Measurements from ENCODE around the gene JUP.

The JUP gene

DNA sequence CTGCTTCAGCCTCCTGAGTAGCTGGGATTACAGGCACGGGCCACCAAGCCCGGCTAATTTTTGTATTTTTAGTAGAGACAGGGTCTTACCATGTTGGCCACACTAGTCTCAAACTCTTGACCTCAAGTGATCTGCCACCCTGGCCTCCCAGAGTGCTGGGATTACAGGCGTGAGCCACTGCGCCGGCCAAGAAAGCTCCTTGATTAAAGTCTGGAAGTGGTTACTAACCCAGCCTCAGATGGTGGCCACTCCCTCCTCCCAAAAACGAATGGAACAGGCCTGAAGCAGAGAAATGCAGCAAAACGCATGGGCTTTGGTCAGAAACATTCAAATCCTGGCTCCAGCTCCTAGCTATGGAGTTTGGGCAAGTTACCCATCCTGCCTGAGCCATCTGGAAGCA is 37.6 kb upstream of the JUP start:
- TF ChIP-seq TARDBP (IDR thresholded peaks at IDR 0.05) (no peak), SUZ12 (IDR thresholded peaks at IDR 0.05) (no peak), SP1 (IDR thresholded peaks at IDR 0.05) (no peak), ZNF384 (IDR thresholded peaks at IDR 0.05) (no peak), ELF4 (IDR thresholded peaks at IDR 0.05) (no peak), HDGF (IDR thresholded peaks at IDR 0.05; ENCODE audit: borderline replicate concordance) (no peak), LEF1 (IDR thresholded peaks at IDR 0.05; ENCODE audit: borderline replicate concordance) (no peak), ARNT (IDR thresholded peaks at IDR 0.05) (no peak), BHLHE40 (IDR thresholded peaks at IDR 0.05; ENCODE audit: borderline replicate concordance) (no peak), FOXM1 (IDR thresholded peaks at IDR 0.05; ENCODE audit: borderline replicate concordance) (no peak), PKNOX1 (IDR thresholded peaks at IDR 0.05) (no peak), CTBP1 (IDR thresholded peaks at IDR 0.05; ENCODE audit: borderline replicate concordance) (no peak), L3MBTL2 (conservative IDR thresholded peaks at IDR 0.05) (no peak), FOXK2 (IDR thresholded peaks at IDR 0.05) (no peak), NFRKB (IDR thresholded peaks at IDR 0.05) (no peak)
- ChIA-PET POLR2A (interaction anchor here (0.7 to 3.2 kb wide), 4 partner anchors 10 to 135 kb away, joined by 3 to 29 read pairs (median 6); partner anchors contain the start of genes FKBP10, NT5C3B and P3H4), CTCF (no interaction called here)
- no peak for DNase-seq (ENCODE audit: extremely low spot score)

GRCh38 chr17:41823580-41823979 is 37.1 kb upstream of the JUP start:
- no peak for TF ChIP-seq FOXM1 (IDR thresholded peaks at IDR 0.05; ENCODE audit: borderline replicate concordance)
- TF ChIP-seq SUZ12 (IDR thresholded peaks at IDR 0.05) = no peak
- TF ChIP-seq ELF4 (IDR thresholded peaks at IDR 0.05) = no peak
- no peak for TF ChIP-seq L3MBTL2 (conservative IDR thresholded peaks at IDR 0.05)
- no peak for TF ChIP-seq HDGF (IDR thresholded peaks at IDR 0.05; ENCODE audit: borderline replicate concordance)
- TF ChIP-seq NFRKB (IDR thresholded peaks at IDR 0.05) = no peak
- TF ChIP-seq SP1 (IDR thresholded peaks at IDR 0.05) = no peak
- no peak for TF ChIP-seq FOXK2 (IDR thresholded peaks at IDR 0.05)
- no peak for TF ChIP-seq TARDBP (IDR thresholded peaks at IDR 0.05)
- TF ChIP-seq ARNT (IDR thresholded peaks at IDR 0.05) = no peak
- no peak for TF ChIP-seq CTBP1 (IDR thresholded peaks at IDR 0.05; ENCODE audit: borderline replicate concordance)
- TF ChIP-seq ZNF384 (IDR thresholded peaks at IDR 0.05) = no peak
- no peak for TF ChIP-seq PKNOX1 (IDR thresholded peaks at IDR 0.05)
- TF ChIP-seq LEF1 (IDR thresholded peaks at IDR 0.05; ENCODE audit: borderline replicate concordance) = no peak
- no peak for TF ChIP-seq BHLHE40 (IDR thresholded peaks at IDR 0.05; ENCODE audit: borderline replicate concordance)
- TF ChIP-seq FOXA1 (IDR thresholded peaks at IDR 0.05) = no peak
- CTCF ChIA-PET = no interaction called here
- DNase-seq (ENCODE audit: extremely low spot score) = no peak
- POLR2A ChIA-PET = interaction anchor here (0.7 to 3.2 kb wide), 3 partner anchors 9 to 12 kb away, joined by 3 to 29 read pairs (median 8); partner anchors contain the start of genes FKBP10, NT5C3B and P3H4

DNA sequence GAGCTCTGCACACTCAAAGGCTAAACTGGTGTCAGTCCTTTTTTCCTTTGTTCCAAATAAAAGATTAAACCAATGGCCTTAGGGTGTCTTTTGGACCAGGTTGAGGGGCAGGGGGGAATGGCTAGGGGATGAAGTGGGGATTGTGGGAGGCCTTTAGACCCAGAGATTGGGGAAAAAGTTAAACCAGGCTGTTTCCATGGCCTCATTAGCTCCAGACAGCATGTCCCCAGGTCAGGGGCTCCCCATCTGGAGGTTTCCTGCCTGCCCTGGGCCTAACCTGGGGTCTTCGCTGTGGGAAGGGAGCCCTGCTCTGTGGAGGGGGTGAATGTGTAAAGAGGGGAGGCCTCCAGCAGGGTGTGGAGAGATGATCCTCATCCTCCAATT is 36.6 kb upstream of the JUP start:
- DNase-seq (ENCODE audit: extremely low spot score) = no peak
- TF ChIP-seq LEF1 (IDR thresholded peaks at IDR 0.05; ENCODE audit: borderline replicate concordance) = no peak
- no peak for TF ChIP-seq NFRKB (IDR thresholded peaks at IDR 0.05)
- no peak for TF ChIP-seq TARDBP (IDR thresholded peaks at IDR 0.05)
- CTCF ChIA-PET = interaction anchor here (1.0 kb wide), 1 partner anchor 19 kb away, joined by 3 read pairs; no protein-coding TSS in a partner anchor
- POLR2A ChIA-PET = interaction anchor here (0.9 to 3.2 kb wide), 6 partner anchors 11 to 137 kb away, joined by 3 to 29 read pairs (median 4); partner anchors contain the start of genes EIF1, FKBP10, JUP and KLHL11

DNA sequence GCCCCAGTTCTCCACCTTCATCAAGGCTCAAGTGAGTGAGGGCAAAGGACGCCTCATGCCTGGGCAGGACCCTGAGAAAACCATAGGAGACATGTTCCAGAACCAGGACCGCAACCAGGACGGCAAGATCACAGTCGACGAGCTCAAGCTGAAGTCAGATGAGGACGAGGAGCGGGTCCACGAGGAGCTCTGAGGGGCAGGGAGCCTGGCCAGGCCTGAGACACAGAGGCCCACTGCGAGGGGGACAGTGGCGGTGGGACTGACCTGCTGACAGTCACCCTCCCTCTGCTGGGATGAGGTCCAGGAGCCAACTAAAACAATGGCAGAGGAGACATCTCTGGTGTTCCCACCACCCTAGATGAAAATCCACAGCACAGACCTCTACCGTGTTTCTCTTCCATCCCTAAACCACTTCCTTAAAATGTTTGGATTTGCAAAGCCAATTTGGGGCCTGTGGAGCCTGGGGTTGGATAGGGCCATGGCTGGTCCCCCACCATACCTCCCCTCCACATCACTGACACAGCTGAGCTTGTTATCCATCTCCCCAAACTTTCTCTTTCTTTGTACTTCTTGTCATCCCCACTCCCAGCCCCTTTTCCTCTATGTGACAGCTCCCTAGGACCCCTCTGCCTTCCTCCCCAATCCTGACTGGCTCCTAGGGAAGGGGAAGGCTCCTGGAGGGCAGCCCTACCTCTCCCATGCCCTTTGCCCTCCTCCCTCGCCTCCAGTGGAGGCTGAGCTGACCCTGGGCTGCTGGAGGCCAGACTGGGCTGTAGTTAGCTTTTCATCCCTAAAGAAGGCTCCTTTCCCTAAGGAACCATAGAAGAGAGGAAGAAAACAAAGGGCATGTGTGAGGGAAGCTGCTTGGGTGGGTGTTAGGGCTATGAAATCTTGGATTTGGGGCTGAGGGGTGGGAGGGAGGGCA is 36.0 kb upstream of the JUP start:
- TF ChIP-seq SP1 (IDR thresholded peaks at IDR 0.05) = no peak
- no peak for TF ChIP-seq FOXA1 (IDR thresholded peaks at IDR 0.05)
- TF ChIP-seq TARDBP (IDR thresholded peaks at IDR 0.05) = no peak
- no peak for TF ChIP-seq CTBP1 (IDR thresholded peaks at IDR 0.05; ENCODE audit: borderline replicate concordance)
- TF ChIP-seq FOXM1 (IDR thresholded peaks at IDR 0.05; ENCODE audit: borderline replicate concordance) = no peak
- TF ChIP-seq PKNOX1 (IDR thresholded peaks at IDR 0.05) = no peak
- CTCF ChIA-PET = interaction anchor here (0.8 to 1.0 kb wide), 2 partner anchors 11 to 19 kb away, joined by 3 read pairs; no protein-coding TSS in a partner anchor
- POLR2A ChIA-PET = interaction anchor here (0.8 to 3.2 kb wide), 7 partner anchors 10 to 137 kb away, joined by 3 to 29 read pairs (median 3); partner anchors contain the start of genes EIF1, FKBP10, JUP and KLHL11
- no peak for DNase-seq (ENCODE audit: extremely low spot score)

DNA sequence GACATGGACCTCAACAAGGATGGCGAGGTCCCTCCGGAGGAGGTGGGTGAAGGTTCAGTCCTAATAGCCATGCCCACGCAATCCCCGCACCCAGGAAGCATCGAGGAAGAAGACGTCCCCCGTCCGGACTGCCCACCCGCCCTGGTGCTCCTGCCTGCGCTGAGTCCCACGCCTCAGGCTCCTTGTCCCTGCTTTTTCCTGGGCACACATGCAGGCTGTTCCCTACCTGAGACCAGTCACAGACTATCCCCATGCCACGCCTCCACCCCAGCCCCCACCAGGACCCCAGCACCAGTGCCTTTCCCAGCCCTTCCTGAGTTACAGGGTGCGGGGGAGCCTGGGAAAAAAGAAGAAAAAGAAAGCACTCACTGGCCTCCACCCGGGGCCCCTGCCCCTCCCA is 35.3 kb upstream of the JUP start:
- CTCF ChIA-PET = no interaction called here
- no peak for TF ChIP-seq ARNT (IDR thresholded peaks at IDR 0.05)
- no peak for TF ChIP-seq LEF1 (IDR thresholded peaks at IDR 0.05; ENCODE audit: borderline replicate concordance)
- no peak for TF ChIP-seq L3MBTL2 (conservative IDR thresholded peaks at IDR 0.05)
- no peak for TF ChIP-seq CTBP1 (IDR thresholded peaks at IDR 0.05; ENCODE audit: borderline replicate concordance)
- TF ChIP-seq ELF4 (IDR thresholded peaks at IDR 0.05) = no peak
- no peak for TF ChIP-seq FOXM1 (IDR thresholded peaks at IDR 0.05; ENCODE audit: borderline replicate concordance)
- no peak for TF ChIP-seq BHLHE40 (IDR thresholded peaks at IDR 0.05; ENCODE audit: borderline replicate concordance)
- TF ChIP-seq ZNF384 (IDR thresholded peaks at IDR 0.05) = no peak
- TF ChIP-seq FOXA1 (IDR thresholded peaks at IDR 0.05) = no peak
- no peak for TF ChIP-seq TARDBP (IDR thresholded peaks at IDR 0.05)
- TF ChIP-seq SP1 (IDR thresholded peaks at IDR 0.05) = no peak
- POLR2A ChIA-PET = interaction anchor here (1.6 to 3.2 kb wide), 2 partner anchors 10 to 134 kb away, joined by 8 to 29 read pairs; partner anchors contain the start of genes EIF1, FKBP10 and P3H4

More for the DNA sequence above, 35.3 kb upstream of the JUP start:
- DNase-seq (ENCODE audit: extremely low spot score) = no peak
